DND-41 (cell line): ENCODE data around the gene GLRX.

Experiments used
- ATAC-seq: fragments of 200-7000 bp; cut with Tn5 transposase; 3 replicates; pipeline ENCODE4 v1.9.1; 2021; ENCODE audit warnings: low read depth; ENCODE audit not compliant: insufficient read depth
- DNase-seq: peaks from one replicate; pipeline ENCODE4 v3.0.0-alpha.2; 2020
- H2AFZ ChIP-seq: 2 replicates; pipeline ENCODE4 v1.6.0; 2012; ENCODE audit warnings: low read depth, low read length
- H3K27ac ChIP-seq: 2 replicates; pipeline ENCODE4 v1.5.1; 2012; ENCODE audit warnings: low read length, inconsistent platforms
- H3K27me3 ChIP-seq: fragments of 200-600 bp; sonication (generic); 2 replicates; pipeline ENCODE4 v1.6.0; 2012; ENCODE audit warnings: low read length, mild to moderate bottlenecking, inconsistent platforms; ENCODE audit not compliant: insufficient read depth, poor library complexity
- H3K36me3 ChIP-seq: 2 replicates; pipeline ENCODE4 v1.5.1; 2012; ENCODE audit warnings: low read length, inconsistent platforms; ENCODE audit not compliant: insufficient read depth
- H3K4me1 ChIP-seq: 2 replicates; pipeline ENCODE4 v1.5.1; 2012; ENCODE audit warnings: mild to moderate bottlenecking, low read length; ENCODE audit not compliant: insufficient read depth
- H3K4me2 ChIP-seq: 2 replicates; pipeline ENCODE4 v1.6.0; 2012; ENCODE audit warnings: mild to moderate bottlenecking, moderate library complexity, low read length, inconsistent platforms; ENCODE audit not compliant: insufficient read depth
- H3K4me3 ChIP-seq, 2 experiments: fragments of 200-600 bp in 1 of 2; shearing (Covaris generic) in 1 of 2; 2 replicates each; pipeline ENCODE4 v1.5.1; 2012 to 2016; ENCODE audit warnings: inconsistent platforms in 2 of 2, low read length in 2 of 2, mild to moderate bottlenecking in 2 of 2, low read depth in 1 of 2, moderate library complexity in 1 of 2
- H3K79me2 ChIP-seq: 2 replicates; pipeline ENCODE4 v1.6.0; 2012; ENCODE audit warnings: low read length, inconsistent platforms; ENCODE audit not compliant: insufficient read depth
- H3K9ac ChIP-seq: 2 replicates; pipeline ENCODE4 v1.6.0; 2012; ENCODE audit warnings: low read depth, mild to moderate bottlenecking, inconsistent platforms, low read length, moderate library complexity
- H3K9me3 ChIP-seq: 2 replicates; pipeline ENCODE4 v1.5.1; 2012; ENCODE audit warnings: low read length, moderate library complexity, mild to moderate bottlenecking, inconsistent platforms; ENCODE audit not compliant: insufficient read depth, severe bottlenecking
- H4K20me1 ChIP-seq: 2 replicates; pipeline ENCODE4 v1.6.0; 2012; ENCODE audit warnings: low read length; ENCODE audit not compliant: insufficient read depth
- CTCF ChIP-seq: IDR thresholded peaks from 2 replicates; pipeline ENCODE4 v1.5.1; 2012; ENCODE audit warnings: borderline replicate concordance, low read length, moderate library complexity, mild to moderate bottlenecking; ENCODE audit not compliant: poor library complexity, severe bottlenecking; ENCODE audit errors: extremely low read depth
- EZH2 ChIP-seq: IDR thresholded peaks from 3 replicates; pipeline ENCODE4 v1.6.1; 2012; ENCODE audit warnings: borderline replicate concordance, low read depth, mild to moderate bottlenecking, moderate library complexity, low read length, inconsistent platforms; ENCODE audit not compliant: severe bottlenecking

GLRX gene

GRCh38 chr5:95850391-95850894 is 27.9 kb upstream of the GLRX start:
- Histone ChIP-seq H2AFZ (peak overlapping the region; percentile 42; the same call in 1 of the 2 replicates), H3K36me3 (no peaks in the 10 kb centered on the region), H3K27ac (no peak overlapping the region), H3K27me3 (no peaks in the 10 kb centered on the region), H3K79me2 (no peaks in the 10 kb centered on the region), H3K9ac (no peak overlapping the region), H3K4me1 (no peaks in the 10 kb centered on the region), H4K20me1 (no peaks in the 10 kb centered on the region), H3K4me3 (no peak overlapping the region), H3K4me2 (no peak overlapping the region), H3K9me3 (no peaks in the 10 kb centered on the region)
- ATAC-seq (no peak), DNase-seq (no peak)
- no peak for TF ChIP-seq CTCF
- no peak for TF ChIP-seq EZH2

- peaks cover 10% of the 10 kb centered on the region for H3K4me1 ChIP-seq
- H3K9ac ChIP-seq = no peak overlapping the region
- H3K27me3 ChIP-seq = no peaks in the 10 kb centered on the region
- no peaks in the 10 kb centered on the region for H4K20me1 ChIP-seq
- no peak overlapping the region for H3K27ac ChIP-seq
- no peak overlapping the region for H2AFZ ChIP-seq
- ATAC-seq = no peak
- TF ChIP-seq CTCF (no peak), EZH2 (no peak)
- DNase-seq = no peak
- H3K79me2 ChIP-seq = no peaks in the 10 kb centered on the region
- H3K9me3 ChIP-seq = no peaks in the 10 kb centered on the region
- H3K4me3 ChIP-seq = no peak overlapping the region
- H3K4me2 ChIP-seq = no peak overlapping the region
- H3K36me3 ChIP-seq = no peaks in the 10 kb centered on the region
Measured at GRCh38 chr5:95848701-95849100, 26.2 kb upstream of the GLRX start.

GRCh38 chr5:95847261-95847592 is 24.7 kb upstream of the GLRX start:
- Histone ChIP-seq H3K27ac (no peak overlapping the region), H3K9ac (no peak overlapping the region), H3K4me2 (no peak overlapping the region), H3K27me3 (no peaks in the 10 kb centered on the region), H2AFZ (no peak overlapping the region), H4K20me1 (no peaks in the 10 kb centered on the region), H3K4me3 (no peak overlapping the region), H3K4me1 (peaks cover 21% of the 10 kb centered on the region), H3K9me3 (no peaks in the 10 kb centered on the region), H3K79me2 (no peaks in the 10 kb centered on the region), H3K36me3 (no peaks in the 10 kb centered on the region)
- TF ChIP-seq CTCF (no peak), EZH2 (no peak)
- DNase-seq (no peak), ATAC-seq (no peak)

GRCh38 chr5:95846554-95847260 is 24.2 kb upstream of the GLRX start:
- Histone ChIP-seq H3K36me3 (no peaks in the 10 kb centered on the region), H3K4me2 (no peak overlapping the region), H3K27me3 (no peaks in the 10 kb centered on the region), H3K79me2 (no peaks in the 10 kb centered on the region), H3K9ac (no peak overlapping the region), H2AFZ (no peak overlapping the region), H3K9me3 (no peaks in the 10 kb centered on the region), H3K4me3 (no peak overlapping the region), H3K27ac (0 out of 2 replicates have a peak overlapping the region, but pooled peaks have one; percentile 6), H3K4me1 (peaks cover 21% of the 10 kb centered on the region), H4K20me1 (no peaks in the 10 kb centered on the region)
- TF ChIP-seq EZH2 (no peak), CTCF (peak; percentile 96)
- peak; percentile 72 for DNase-seq
- peak; percentile 70 for ATAC-seq
